GM18907 (cell line): ENCODE results near the gene NEU1.

Experiments
- ATAC-seq: cut with Tn5 transposase; IDR thresholded peaks from one replicate; pipeline ENCODE4 v1.9.1; 2021; ENCODE audit warnings: mild to moderate bottlenecking, moderate library complexity; ENCODE audit not compliant: unreplicated experiment

NEU1 gene

DNA sequence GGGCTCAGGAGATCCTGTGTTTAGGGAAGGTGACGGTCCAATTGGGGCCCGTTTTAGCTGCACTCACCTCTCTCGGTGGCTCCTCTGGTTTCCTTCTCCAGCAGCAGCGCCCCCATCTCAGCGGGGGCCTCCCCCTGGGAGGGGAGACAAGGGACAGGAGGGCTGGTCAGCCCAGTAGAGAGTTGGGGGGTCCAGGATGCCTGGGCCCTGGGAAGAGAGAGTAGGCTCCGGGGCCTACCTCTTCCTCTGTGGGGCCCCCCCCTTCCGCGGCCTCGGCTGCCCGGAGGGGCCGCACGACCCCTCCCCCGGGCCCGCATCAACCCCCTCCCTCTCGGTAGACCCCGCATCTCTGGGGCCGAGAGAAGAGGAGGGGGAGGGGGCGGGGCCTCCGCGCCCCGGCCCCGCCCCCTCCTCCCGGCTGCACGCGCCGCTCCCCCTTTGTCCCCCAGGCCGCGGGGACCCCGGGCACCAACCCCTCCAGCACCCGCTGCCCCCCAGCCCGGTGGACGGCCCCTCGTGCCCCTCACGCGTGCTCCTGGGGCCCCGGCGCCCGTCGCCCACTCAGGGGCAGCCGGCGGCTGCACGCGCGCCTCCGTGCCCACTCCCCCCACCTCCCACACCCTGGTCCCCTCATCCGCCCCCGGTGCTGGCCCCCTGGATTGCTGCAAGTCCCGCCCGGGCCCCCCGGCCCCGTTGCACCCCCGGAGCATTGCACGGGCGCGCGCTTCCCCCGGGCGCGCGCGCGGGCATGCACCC is 34.4 kb upstream of the NEU1 start:
- ATAC-seq, result no peak

DNA sequence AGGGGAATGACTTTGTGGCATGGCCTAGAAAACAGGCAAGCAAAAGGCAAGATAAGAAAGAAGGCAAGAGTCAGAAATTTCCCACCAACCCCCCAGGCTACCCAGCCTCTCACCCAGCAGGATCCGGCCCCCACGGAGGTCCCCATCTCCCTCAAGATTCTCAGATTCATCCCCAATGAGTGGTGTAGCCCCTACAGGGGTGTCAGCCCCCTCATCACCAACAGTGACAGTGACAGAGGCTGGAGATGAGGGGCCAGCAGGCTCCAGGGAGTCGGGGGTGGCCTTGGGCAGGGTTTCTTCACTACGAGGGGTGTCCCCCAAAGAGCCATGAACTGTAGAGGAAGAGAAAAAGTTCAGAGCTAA is 33.9 kb upstream of the NEU1 start:
- ATAC-seq, result no peak

DNA sequence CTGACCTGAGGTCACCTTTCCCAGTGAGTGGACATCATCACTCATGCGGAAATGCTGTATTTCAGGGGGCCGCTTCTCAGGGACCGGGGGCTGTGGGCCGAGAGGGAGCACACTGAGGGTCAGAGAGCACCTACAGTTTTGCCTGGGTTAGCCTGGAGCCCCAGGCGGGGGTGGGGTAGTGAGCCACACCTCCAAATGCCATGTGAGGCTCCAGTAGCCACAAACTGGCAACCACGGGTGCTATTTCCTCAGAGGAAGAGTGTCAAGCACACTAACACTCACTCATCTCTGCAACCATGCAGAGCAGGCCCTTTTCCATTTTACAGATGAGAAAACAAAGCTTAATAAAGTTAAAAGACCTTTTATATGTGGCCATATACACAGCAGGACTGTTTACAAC is 30.2 kb upstream of the NEU1 start:
- ATAC-seq, result no peak

DNA sequence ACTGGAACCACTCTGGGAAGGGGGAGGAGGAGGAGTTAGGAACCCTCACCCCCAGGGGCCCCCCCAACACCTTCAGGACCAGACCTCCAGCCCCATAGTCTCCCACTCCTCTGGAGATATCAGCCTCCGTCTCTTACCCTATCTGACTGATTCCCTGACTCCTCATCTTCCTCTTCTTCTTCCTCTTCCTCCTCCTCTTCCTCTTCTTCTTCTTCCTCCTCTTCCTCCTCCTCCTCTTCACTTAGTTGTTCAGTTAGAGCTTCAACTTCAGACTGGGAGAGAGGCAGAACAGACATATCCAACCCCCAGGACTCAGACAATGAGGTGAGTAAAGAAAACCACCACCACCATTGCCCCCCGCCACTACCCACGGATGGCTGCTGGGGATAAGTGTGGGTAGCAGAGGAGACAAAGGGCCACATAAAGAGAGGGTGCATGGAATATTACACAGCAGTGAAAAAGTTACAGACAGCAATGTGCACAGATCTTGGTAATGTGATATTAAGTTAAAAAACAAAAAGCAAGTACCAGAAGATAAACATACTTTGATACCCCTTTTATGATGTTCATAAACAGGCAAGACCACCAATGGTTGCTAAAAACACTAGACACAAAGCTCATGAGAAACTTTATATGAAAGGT is 26.8 kb upstream of the NEU1 start:
- ATAC-seq, result no peak

DNA sequence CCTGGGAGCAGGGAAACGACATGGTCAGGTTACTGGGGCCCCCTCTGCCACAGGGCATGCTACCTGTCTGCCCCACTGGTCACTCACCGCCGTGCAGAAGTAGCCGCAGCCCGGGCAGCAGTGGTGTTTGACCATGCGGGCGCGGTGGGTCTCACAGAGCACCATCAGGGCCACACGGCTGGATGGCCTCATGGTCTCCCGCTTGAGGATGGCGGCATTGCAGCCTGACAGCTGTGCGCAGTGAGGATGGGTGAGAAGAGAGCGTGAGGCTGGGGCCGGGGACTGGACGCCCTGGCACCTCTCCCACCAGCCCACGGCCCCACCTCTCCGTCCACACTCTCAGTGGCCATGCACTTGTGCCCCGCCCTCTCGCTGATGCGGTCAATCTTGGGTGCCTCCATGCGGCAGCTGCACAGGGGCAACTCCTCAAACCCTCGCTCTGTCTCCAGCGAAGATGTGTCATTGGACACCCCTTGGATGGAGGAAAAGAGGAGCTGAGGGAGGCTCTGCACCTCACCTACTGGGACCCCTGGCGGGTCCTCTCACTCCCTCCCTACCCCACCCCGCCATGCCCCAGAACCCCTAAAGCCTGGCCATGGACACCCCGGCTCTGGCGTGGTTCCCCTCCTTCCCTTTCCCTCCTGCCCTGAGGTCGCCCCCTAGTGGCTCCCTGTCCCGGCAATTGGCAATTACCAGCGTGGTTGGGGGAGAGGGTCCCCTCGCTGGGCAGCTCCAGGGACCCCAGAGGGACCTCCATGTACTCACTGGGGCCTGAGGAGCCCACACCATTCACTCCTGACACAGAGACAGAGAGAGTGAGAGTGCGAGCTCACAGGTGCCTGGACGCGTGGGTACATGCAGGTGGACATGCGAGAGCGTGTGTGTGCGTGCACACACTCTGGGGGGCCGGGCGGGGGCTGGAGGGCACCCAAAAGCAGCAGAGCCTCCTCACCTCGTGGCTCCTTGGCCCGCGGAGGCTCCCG is 25.9 kb upstream of the NEU1 start:
- ATAC-seq, result no peak

DNA sequence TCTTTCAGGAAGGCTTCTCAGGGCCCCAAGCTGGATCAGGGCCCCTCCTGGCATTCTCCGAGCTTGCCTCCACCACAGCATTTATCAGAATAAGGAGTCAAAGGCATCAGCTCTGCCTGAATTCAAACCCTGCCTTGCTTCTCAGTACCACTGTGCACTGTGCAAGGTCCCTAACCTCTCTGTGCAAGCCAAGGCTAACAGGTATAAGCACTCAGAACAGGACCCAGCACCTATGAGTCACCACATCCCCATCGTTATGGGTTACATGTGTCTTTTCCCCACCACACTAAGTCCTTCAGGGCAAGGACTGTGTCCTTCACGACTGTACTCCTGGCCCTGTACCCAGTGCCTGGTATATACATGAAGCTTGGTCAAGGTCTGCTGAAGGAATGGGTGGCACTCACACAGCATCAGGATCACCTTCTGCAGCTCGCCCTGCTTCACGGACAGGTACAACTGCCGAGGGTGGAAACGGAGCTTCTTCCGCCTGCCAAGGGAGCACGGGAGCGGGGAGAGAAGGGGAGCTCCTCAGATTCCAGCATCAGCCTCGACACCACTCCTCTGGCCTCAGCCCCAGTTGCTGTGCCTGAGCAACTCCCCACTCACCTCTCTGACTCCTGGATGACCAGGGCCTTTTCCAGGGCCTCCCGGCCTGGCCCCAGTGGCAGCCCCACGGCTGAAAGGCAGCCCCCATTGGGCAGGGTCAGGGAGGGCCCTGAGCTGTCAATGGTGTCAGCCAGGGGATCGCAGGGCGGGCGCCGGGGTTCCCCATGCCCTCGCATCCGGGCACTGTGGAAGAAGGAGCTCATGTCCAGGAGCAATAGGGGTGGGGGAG is 24.8 kb upstream of the NEU1 start:
- no peak for ATAC-seq

DNA sequence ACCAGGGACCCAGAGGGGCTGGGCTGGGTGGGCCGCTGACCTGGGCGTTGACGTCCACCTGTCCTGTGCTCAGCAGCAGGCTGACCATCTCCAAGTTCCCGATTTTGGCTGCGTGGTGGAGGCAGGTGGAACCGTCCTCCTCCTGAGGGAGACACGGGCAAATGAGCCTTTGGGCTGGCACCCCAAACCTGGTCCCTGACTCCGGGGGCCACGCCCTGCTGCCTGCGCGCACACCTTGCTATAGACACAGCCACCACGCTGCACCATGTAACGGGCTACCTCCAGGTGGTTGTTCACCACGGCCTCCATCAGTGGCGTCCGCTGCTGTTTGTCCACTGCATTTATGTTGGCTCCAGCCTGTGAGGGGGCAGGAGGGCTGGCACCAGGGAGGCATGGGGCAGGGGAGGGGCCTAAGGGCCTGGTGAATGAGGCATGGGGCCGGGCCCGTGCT is 23.9 kb upstream of the NEU1 start:
- ATAC-seq, result no peak

DNA sequence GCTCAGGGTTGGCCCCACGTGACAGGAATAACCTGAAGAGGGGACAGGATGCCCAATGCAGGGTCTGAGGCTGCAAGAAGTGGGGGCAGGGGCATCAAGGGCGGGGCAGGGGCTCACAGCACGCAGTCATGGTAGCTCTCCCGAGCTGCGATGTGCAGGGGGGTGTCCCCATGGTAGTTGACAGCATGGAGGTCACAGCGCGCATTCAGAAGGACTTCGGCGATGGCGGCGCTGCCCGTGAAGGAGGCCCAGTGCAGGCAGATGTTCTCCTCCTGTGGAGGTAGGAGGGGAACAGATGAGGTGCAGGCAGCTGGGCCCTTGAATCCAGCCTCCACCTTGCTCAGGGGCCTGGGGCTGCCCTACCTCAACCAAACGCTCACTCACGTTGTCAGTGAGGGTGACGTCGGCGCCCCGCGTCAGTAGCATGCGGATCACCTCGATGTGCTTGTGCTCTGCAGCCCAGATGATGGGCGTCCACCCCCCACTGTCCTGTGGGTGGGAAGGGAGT is 22.0 kb upstream of the NEU1 start:
- no peak for ATAC-seq

DNA sequence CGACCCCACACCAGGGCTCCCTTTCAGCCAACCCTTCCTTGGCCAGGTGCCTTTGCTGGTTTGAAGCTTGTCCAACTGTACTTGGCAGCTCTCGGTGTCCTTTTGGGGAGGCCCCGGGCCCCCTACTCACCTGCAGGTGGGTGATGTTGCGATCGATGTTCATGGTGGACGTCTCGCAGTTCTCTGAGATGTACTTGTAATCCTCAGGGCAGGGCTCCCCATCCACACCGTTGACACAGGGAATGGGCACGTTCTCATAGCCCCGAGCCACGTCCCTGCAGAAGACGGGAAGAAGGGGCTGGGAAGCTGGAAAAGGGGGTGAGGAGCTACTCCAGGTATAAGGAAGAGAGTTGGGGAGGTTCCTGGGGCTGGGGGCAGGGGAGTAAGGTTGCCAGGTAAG is 21.1 kb upstream of the NEU1 start:
- no peak for ATAC-seq

DNA sequence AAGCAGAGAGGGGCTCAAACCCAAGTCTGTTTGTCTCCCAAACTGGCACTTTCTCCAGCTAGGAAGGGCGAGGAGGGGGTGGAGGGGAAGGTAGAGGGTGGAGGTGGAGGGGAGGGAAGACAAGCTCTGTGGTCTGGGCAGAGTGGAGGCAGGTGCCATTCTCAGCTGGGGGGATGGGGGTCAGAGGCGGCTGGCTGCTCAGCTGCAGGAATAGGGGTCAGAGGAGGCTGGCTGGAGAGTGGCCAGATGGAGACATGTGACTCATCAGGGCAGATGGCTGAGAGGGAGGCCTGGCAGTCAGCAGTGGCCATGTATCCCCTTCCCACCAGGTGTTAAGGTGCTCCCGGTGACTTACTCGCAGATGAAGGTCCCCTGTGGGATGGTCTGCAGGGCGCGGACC is 19.7 kb upstream of the NEU1 start:
- no peak for ATAC-seq

DNA sequence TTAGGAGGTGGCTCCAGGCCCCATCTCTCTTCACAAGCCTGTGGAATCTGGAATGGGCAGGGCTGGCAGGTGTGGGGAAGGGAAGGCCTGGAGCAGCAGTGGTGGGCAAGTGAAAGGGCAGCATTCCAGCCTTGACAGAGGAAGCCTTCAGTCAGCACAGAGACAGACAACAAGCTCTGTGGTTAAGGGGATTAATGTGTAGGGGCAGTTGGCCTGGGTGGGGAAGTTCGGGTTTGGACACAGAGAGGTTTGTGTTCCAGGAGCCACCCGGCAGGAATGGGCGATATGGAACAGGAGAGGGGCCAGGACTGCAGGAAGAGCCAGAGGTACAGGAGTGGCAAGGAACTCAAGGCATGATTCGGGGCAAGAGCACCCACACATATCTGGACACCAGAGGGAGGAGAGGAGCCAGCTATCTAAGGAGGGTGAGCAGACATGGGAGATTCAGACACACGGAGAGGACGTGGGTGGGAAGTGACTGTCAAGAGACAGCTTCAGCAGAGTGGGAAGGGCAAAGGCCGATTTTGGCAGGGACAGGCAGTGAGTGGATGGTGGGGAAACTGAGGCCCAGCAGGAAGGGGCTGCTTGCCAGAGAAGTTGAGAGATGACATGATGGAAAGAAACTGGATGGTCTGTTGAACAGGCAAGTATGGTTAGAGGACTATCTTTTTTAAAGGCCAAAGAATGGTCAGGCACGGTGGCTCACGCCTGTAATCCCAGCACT is 18.7 kb upstream of the NEU1 start:
- no peak for ATAC-seq

DNA sequence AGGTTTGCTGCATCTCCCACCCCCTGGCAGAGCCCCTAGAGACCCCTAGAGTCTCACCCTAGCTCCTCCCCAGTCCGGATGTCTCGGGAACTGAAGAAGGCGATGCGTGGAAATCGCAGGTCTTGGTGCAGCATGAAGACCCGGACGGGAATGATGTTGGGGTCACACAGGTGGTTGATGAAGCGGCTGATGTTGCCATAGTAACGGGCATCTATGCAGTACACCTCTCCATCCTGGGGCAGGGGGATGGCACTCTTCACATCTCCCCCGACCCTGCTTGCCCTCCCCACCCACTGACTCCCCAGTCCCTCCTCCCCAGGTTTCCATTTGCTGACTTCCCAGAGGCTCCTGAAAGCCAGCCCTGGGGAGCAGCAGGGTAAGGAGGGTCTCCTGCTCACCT is 18.0 kb upstream of the NEU1 start:
- no peak for ATAC-seq

DNA sequence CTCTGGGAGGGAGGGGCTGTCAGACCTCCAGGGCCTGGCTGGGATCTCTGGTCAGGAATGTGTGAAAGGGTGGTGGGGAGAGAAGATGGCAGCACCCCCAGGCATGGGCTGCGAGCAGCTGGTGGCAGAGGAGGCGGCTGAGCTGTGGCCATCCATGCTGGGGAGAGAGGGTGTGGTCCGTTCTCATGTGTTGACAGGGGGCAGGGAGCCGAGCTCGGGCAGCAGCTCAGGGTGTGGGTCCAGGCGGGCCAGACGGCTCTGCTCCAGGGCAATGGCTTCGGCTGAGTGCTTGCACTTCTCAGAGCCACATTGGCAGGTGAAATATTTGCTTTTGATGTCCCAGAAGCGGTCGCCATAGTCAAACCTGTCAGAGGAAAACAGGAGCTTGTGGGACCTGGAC is 17.3 kb upstream of the NEU1 start:
- ATAC-seq, result no peak

DNA sequence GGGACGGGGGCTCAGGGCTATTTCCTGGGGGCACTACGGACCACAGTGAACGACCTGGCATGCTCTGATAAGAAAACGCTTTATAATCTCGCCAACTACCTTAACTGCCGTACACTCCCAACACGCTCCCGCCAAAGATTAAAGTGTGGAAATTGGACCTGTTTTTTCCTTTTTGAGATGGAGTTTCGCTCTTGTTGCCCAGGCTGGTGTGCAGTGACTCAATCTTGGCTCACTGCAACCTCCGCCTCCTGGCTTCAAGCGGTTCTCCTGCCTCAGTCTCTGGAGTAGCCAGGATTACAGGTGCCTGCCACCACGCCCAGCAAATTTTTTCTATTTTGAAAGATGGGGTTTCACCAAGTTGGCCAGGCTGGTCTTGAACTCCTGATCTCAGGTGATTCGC is 16.5 kb upstream of the NEU1 start:
- ATAC-seq, result no peak

DNA sequence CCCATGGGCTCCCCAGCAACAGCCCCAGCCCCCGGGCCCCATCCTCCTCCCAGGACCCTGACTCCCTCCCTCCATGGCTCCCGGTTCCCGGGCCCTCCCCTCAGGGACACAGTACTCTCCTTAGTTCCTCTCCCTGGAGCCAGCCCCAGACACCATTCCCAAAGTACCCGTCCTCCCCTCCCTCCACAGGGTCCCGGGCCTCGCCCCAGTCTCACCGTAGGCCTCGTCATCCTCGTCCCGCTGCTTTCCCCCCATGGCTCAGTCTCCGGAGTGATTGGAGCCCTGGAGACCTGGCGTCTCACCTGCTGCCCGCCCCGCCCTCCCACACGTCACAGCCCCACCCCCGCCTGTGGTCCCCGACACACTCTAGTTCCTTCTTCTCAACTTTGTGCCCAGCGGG is 16.1 kb upstream of the NEU1 start, which contains the start of gene SLC44A4:
TSS of gene SLC44A4 (minus strand) at position 272 of the 400 bp plus-strand sequence. CDS start at position 255, 17 bp downstream.
- ATAC-seq, result no peak

DNA sequence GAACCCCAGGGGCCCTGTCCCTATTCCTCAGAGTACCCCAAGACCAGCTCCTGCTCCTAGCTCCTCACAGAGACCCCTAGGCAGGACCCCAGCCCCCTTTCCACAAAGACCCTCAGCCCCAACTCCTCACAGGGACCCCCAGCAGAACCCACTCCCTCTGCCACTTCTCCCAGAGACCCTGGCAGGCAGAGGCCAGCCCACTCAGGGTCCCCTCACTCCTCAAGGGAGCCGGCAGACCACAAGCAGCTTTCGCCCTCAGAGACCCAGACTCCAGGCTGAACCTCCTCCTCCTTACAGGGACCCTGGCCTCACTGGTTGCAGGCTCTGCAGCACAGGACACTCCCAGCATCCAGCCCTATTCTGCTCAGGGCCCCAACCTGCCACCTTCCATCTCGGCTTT is 15.6 kb upstream of the NEU1 start:
- ATAC-seq, result no peak

DNA sequence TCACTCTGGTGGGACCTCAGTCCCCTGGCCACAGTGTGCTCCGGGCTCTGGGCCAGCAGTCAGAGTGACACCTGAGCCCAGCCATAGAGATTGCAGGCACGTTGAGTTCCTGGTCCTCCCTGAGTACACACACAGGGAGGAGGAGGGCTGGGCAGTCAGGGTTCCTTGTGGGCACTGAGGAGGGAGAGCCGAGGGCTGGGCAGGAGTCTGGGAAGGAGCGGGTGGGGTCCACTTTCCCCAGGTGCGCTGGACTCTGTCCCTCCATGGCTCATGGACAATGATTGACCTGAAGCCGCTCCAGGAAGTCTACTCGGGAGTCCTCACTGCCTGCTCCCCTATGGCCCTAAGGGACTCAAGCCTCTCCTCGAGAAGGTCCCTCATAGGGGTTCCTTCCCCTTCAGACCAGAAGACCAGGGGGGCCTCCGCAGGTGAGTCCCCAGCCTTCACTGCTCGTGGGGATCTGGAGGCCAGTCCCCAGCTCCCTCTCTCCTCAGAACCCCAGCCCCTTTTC is 15.1 kb upstream of the NEU1 start:
- ATAC-seq, result no peak

DNA sequence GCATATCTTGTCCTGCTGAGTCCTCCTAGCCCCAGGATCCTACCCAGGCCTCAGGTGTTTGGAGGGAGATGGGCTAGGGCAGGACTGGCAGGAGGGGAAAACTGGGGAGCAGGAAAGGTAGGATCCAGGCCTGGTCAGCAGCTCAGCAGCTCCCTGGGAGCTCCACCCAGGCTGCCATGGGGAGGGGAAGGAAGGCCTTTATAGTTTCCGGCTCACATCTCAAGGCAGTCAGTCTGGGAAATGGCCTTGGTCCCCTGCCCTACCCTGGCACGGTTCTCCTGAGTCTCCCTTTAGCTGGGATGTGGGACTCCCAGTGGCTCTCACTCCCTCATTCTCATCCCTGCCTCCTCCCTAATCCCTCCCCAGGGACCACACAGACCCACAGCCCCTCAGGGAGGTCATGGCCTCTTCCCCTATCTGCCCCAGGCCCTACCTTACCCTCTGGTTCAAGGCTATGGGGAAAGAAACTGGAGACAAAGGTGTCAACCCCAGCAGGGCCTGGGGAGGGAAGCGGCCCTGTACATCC is 14.6 kb upstream of the NEU1 start:
- no peak for ATAC-seq

DNA sequence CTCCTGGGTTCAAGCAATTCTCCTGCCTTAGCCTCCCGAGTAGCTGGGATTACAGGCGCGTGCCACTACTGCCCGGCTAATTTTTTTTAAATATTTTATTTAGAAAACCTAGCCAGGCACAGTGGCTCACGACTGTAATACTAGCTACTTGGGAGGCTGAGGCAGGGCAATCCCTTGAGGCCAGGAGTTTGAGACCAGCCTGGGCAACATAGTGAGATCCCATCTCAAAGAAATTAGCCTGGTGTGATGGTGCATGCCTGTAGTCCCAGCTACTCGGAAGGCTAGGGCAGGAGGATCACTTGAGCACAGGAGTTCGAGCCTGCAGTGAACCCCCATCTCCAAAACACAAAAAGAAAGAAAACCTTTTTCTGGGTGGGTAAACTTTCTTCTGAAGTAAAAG is 13.7 kb upstream of the NEU1 start:
- no peak for ATAC-seq
